Measurements from ENCODE around the gene TIGD7.

- TF ChIP-seq, protein P1, sequence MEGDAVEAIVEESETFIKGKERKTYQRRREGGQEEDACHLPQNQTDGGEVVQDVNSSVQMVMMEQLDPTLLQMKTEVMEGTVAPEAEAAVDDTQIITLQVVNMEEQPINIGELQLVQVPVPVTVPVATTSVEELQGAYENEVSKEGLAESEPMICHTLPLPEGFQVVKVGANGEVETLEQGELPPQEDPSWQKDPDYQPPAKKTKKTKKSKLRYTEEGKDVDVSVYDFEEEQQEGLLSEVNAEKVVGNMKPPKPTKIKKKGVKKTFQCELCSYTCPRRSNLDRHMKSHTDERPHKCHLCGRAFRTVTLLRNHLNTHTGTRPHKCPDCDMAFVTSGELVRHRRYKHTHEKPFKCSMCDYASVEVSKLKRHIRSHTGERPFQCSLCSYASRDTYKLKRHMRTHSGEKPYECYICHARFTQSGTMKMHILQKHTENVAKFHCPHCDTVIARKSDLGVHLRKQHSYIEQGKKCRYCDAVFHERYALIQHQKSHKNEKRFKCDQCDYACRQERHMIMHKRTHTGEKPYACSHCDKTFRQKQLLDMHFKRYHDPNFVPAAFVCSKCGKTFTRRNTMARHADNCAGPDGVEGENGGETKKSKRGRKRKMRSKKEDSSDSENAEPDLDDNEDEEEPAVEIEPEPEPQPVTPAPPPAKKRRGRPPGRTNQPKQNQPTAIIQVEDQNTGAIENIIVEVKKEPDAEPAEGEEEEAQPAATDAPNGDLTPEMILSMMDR (IDR thresholded peaks at IDR 0.05; ENCODE audit: control extremely low read depth in 1 of 3, insufficient read depth in 1 of 3, low read depth in 1 of 3, low read length in 3 of 3) = no peak
- TF ChIP-seq RFX5 (IDR thresholded peaks at IDR 0.05; ENCODE audit: borderline replicate concordance, low read depth, low read length) (no peak), JUND (IDR thresholded peaks at IDR 0.05; ENCODE audit: low read length) (no peak), EZH2 (IDR thresholded peaks at IDR 0.05; ENCODE audit: low read depth, low read length, severe bottlenecking) (no peak)
Measured at GRCh38 chr16:3259836-3260235, 45.4 kb downstream of the TIGD7 start.
